ENCODE data around the gene PXMP2. TPM values are rescaled to one million over a fixed set of nuclear protein-coding genes. Genes with fewer than 3 reads are reported as not detected.

PXMP2 gene
- polyA plus RNA-seq, 3 donors = 2.9 to 9.2 (median 8.7) TPM

- no CpG with 5 or more reads among the region's 6 CpGs for WGBS (ENCODE audit: insufficient coverage)
Measured at GRCh38 chr12:132665794-132666193, 21.6 kb upstream of the PXMP2 start.

GRCh38 chr12:132668191-132669088 lies 18.9 kb upstream of the PXMP2 start:
- Histone ChIP-seq H3K9ac (ENCODE audit: insufficient read depth, low read length, poor library complexity, severe bottlenecking) (no peak overlapping the region), H3K27ac (ENCODE audit: low read depth in 1 of 2, low read length in 2 of 2) (no peak overlapping the region), H3K27me3 (ENCODE audit: control insufficient read depth in 2 of 2, insufficient read depth in 2 of 2, low read length in 2 of 2) (no peaks in the 10 kb centered on the region), H3K79me2 (ENCODE audit: insufficient read depth, low read length) (no peaks in the 10 kb centered on the region), H3K36me3 (replicated peaks in 1 of 2; ENCODE audit: control insufficient read depth in 1 of 2, insufficient read depth in 2 of 2, low read length in 2 of 2) (peaks cover 59 to 88% of the 10 kb centered on the region in 2 donors), H2AFZ (ENCODE audit: insufficient read depth, low read depth, low read length, poor library complexity, severe bottlenecking) (no peak overlapping the region), H3K4me2 (replicated peaks; ENCODE audit: extremely low read depth, low read length, poor library complexity, severe bottlenecking) (no peak overlapping the region), H3K4me3 (replicated peaks in 1 of 3; ENCODE audit: low read depth in 2 of 3, low read length in 3 of 3) (no peak overlapping the region), H4K20me1 (ENCODE audit: insufficient read depth, low read length) (no peaks in the 10 kb centered on the region), H3K9me3 (replicated peaks in 1 of 2; ENCODE audit: control insufficient read depth in 1 of 2, insufficient read depth in 1 of 2, low read length in 2 of 2) (no peaks in the 10 kb centered on the region), H3K4me1 (ENCODE audit: control insufficient read depth in 1 of 2, insufficient read depth in 2 of 2, low read length in 2 of 2) (peaks cover 8 to 10% of the 10 kb centered on the region in 2 donors)
- no peak for DNase-seq
- H3K27me3 Mint-ChIP-seq (ENCODE audit: low read depth in 3 of 3) = no peaks in the 10 kb centered on the region
- 96% methylated on average over 16 of the region's 30 CpGs for WGBS (ENCODE audit: insufficient coverage)
- intact Hi-C loops (cut with micrococcal nuclease) = no loop called here
- H3K27ac Mint-ChIP-seq = peak overlapping the region in 2 of 7 donors; percentile 22 to 70
- no peak overlapping the region for H3K4me3 Mint-ChIP-seq
- peaks cover 0 to 1% (median 0%) of the 10 kb centered on the region in 7 donors for H3K9me3 Mint-ChIP-seq
- peaks cover 12% of the 10 kb centered on the region for H3K4me1 Mint-ChIP-seq
- H3K36me3 Mint-ChIP-seq = peaks cover 69 to 90% of the 10 kb centered on the region in 2 donors
- TF ChIP-seq CTCF (IDR thresholded peaks at IDR 0.05) = no peak

More at GRCh38 chr12:132665794-132666193, 21.6 kb upstream of the PXMP2 start:
- Mint-ChIP-seq H3K9me3 (peaks cover 0 to 1% (median 0%) of the 10 kb centered on the region in 7 donors), H3K27ac (no peak overlapping the region), H3K4me3 (no peak overlapping the region), H3K27me3 (ENCODE audit: low read depth in 3 of 3) (no peaks in the 10 kb centered on the region), H3K36me3 (peaks cover 78 to 94% of the 10 kb centered on the region in 2 donors), H3K4me1 (peaks cover 18% of the 10 kb centered on the region)
- Histone ChIP-seq H3K9me3 (replicated peaks in 1 of 2; ENCODE audit: control insufficient read depth in 1 of 2, insufficient read depth in 1 of 2, low read length in 2 of 2) (no peaks in the 10 kb centered on the region), H3K27ac (ENCODE audit: low read depth in 1 of 2, low read length in 2 of 2) (no peak overlapping the region), H3K79me2 (ENCODE audit: insufficient read depth, low read length) (no peaks in the 10 kb centered on the region), H3K27me3 (ENCODE audit: control insufficient read depth in 2 of 2, insufficient read depth in 2 of 2, low read length in 2 of 2) (no peaks in the 10 kb centered on the region), H3K4me1 (ENCODE audit: control insufficient read depth in 1 of 2, insufficient read depth in 2 of 2, low read length in 2 of 2) (peaks cover 8 to 12% of the 10 kb centered on the region in 2 donors), H2AFZ (ENCODE audit: insufficient read depth, low read depth, low read length, poor library complexity, severe bottlenecking) (no peak overlapping the region), H3K4me3 (replicated peaks in 1 of 3; ENCODE audit: low read depth in 2 of 3, low read length in 3 of 3) (no peak overlapping the region), H4K20me1 (ENCODE audit: insufficient read depth, low read length) (no peaks in the 10 kb centered on the region), H3K9ac (ENCODE audit: insufficient read depth, low read length, poor library complexity, severe bottlenecking) (no peak overlapping the region), H3K36me3 (replicated peaks in 1 of 2; ENCODE audit: control insufficient read depth in 1 of 2, insufficient read depth in 2 of 2, low read length in 2 of 2) (peaks cover 57 to 91% of the 10 kb centered on the region in 2 donors), H3K4me2 (replicated peaks; ENCODE audit: extremely low read depth, low read length, poor library complexity, severe bottlenecking) (no peak overlapping the region)
- intact Hi-C loops (cut with micrococcal nuclease) = no loop called here
- DNase-seq = no peak
- TF ChIP-seq CTCF (IDR thresholded peaks at IDR 0.05) = no peak
